Common myeloid progenitor, CD34-positive (primary cell): ENCODE measurements around the gene ZC3H13.
A peak's percentile ranks its signal among the peaks of the same experiment; 100 is the strongest.

Source experiments
- CTCF ChIA-PET: fragments of 350-600 bp; sonication (Branson Sonifier 250); formaldehyde crosslinking; loops from one replicate; lab custom pipeline; 2021; ENCODE audit warnings: antibody characterized with exemption; lab: Charles Lee
- POLR2A ChIA-PET: fragments of 350-600 bp; sonication (Branson Sonifier 250); formaldehyde crosslinking; loops from one replicate; lab custom pipeline; 2021; ENCODE audit warnings: antibody characterized with exemption; lab: Charles Lee
- DNase-seq, 3 donors: peaks; one replicate each; pipeline versions ENCODE4 v3.0.0 to v3.0.0-alpha.2; 2013
- H3K27ac ChIP-seq, 2 experiments: 1 replicate in 1 of 2; 2 replicates in 1 of 2; pipeline ENCODE4 v1.7.0; 2013; ENCODE audit warnings: inconsistent platforms in 2 of 2, low read length in 2 of 2, mild to moderate bottlenecking in 2 of 2, low read depth in 1 of 2, moderate library complexity in 1 of 2; ENCODE audit not compliant: severe bottlenecking in 2 of 2, insufficient read depth in 1 of 2, poor library complexity in 1 of 2
- H3K27me3 ChIP-seq, 5 experiments: replicated peaks in 2 of 5; 1 replicate in 3 of 5; 2 replicates in 2 of 5; pipeline versions ENCODE4 v1.6.1 to v1.7.0; 2013; ENCODE audit warnings: low read length in 4 of 5, mild to moderate bottlenecking in 2 of 5, moderate library complexity in 2 of 5, inconsistent platforms in 1 of 5; ENCODE audit not compliant: insufficient read depth in 5 of 5, control insufficient read depth in 4 of 5
- H3K36me3 ChIP-seq, 4 experiments: 1 replicate in 2 of 4; 2 replicates in 2 of 4; pipeline versions ENCODE4 v1.6.1 to v1.7.0; 2013; ENCODE audit warnings: low read length in 3 of 4, control low read depth in 1 of 4, mild to moderate bottlenecking in 1 of 4; ENCODE audit not compliant: control insufficient read depth in 4 of 4, insufficient read depth in 4 of 4
- H3K4me1 ChIP-seq, 4 experiments: 1 replicate in 3 of 4; 2 replicates in 1 of 4; pipeline versions ENCODE4 v1.6.1 to v1.7.1; 2013; ENCODE audit warnings: low read length in 3 of 4, mild to moderate bottlenecking in 3 of 4, control low read depth in 1 of 4, inconsistent platforms in 1 of 4, moderate library complexity in 1 of 4; ENCODE audit not compliant: control insufficient read depth in 4 of 4, insufficient read depth in 4 of 4; ENCODE audit errors: control extremely low read depth in 1 of 4
- H3K4me3 ChIP-seq, 7 experiments: 1 replicate in 4 of 7; 2 replicates in 3 of 7; pipeline versions ENCODE4 v1.5.1 to v1.7.0; 2013; ENCODE audit warnings: mild to moderate bottlenecking in 7 of 7, low read length in 6 of 7, moderate library complexity in 6 of 7, inconsistent platforms in 2 of 7, low read depth in 2 of 7, control low read depth in 1 of 7; ENCODE audit not compliant: insufficient read depth in 4 of 7, control insufficient read depth in 1 of 7; ENCODE audit errors: extremely low read depth in 1 of 7
- H3K9me3 ChIP-seq, 5 experiments: 1 replicate in 4 of 5; 2 replicates in 1 of 5; pipeline versions ENCODE4 v1.6.1 to v1.7.1; 2013; ENCODE audit warnings: low read length in 4 of 5, mild to moderate bottlenecking in 2 of 5, inconsistent platforms in 1 of 5, low read depth in 1 of 5, moderate library complexity in 1 of 5; ENCODE audit not compliant: control insufficient read depth in 4 of 5, insufficient read depth in 2 of 5; ENCODE audit errors: control extremely low read depth in 1 of 5
- WGBS: methylation state at CpG from one replicate; pipeline ENCODE4 v1.1.5; 2013; ENCODE audit not compliant: insufficient coverage; 5-methylcytosine and 5-hydroxymethylcytosine counted together

Gene ZC3H13

GRCh38 chr13:46097015-46097414, 44.5 kb upstream of the ZC3H13 start:
- Histone ChIP-seq H3K4me1 (peaks cover 7 to 23% (median 15%) of the 10 kb centered on the region in 4 experiments), H3K4me3 (no peak overlapping the region), H3K27me3 (no peaks in the 10 kb centered on the region), H3K36me3 (no peaks in the 10 kb centered on the region), H3K9me3 (no peaks in the 10 kb centered on the region), H3K27ac (no peak overlapping the region)
- 100% methylated on average over 2 of the region's 3 CpGs for WGBS
- POLR2A ChIA-PET, result interaction anchor here (0.6 to 0.7 kb wide), 2 partner anchors 10 to 152 kb away, joined by 3 to 5 read pairs; no protein-coding TSS in a partner anchor
- CTCF ChIA-PET, result interaction anchor here (0.6 to 1.7 kb wide), 2 partner anchors 9 to 10 kb away, joined by 3 to 4 read pairs; no protein-coding TSS in a partner anchor
- no peak for DNase-seq

DNA sequence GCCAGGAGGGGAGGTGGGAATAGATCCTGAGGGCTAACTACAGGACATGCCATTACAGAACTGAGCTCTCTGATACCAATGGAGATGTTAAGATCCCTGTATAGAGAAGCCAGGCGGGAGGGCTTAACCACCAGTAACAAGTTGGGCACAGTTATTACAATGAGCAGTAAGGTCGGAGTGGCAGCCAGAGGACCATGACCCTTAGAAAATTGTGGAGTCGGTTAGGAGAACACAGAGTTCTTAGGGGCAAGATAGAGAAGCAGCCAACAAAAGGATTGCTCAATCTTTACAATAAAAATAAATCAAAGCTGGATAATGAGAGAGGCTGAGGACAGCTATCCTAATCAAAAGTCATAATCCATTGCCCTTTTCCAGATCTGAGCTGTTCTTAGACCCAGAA, 41.9 kb upstream of the ZC3H13 start:
- CTCF ChIA-PET, result interaction anchor here (1.3 to 1.8 kb wide), 5 partner anchors 15 to 38 kb away, joined by 3 to 4 read pairs (median 4); no protein-coding TSS in a partner anchor
- no peak for DNase-seq
- no peak overlapping the region for H3K4me3 ChIP-seq
- POLR2A ChIA-PET, result interaction anchor here (0.6 kb wide), 1 partner anchor 201 kb away, joined by 3 read pairs; no protein-coding TSS in a partner anchor
- H3K4me1 ChIP-seq, result peaks cover 0 to under 1% (median 0%) of the 10 kb centered on the region in 4 experiments
- 100% methylated on average over 1 of the region's 3 CpGs for WGBS
- no peaks in the 10 kb centered on the region for H3K36me3 ChIP-seq
- H3K9me3 ChIP-seq, result no peaks in the 10 kb centered on the region
- H3K27me3 ChIP-seq, result no peaks in the 10 kb centered on the region
- H3K27ac ChIP-seq, result no peak overlapping the region

GRCh38 chr13:46088821-46089562, 36.4 kb upstream of the ZC3H13 start:
- Histone ChIP-seq H3K27me3 (no peaks in the 10 kb centered on the region), H3K4me3 (peak overlapping the region in 1 of 7 experiments; percentile 8), H3K9me3 (no peaks in the 10 kb centered on the region), H3K36me3 (no peaks in the 10 kb centered on the region), H3K27ac (no peak overlapping the region), H3K4me1 (peaks cover 0 to 7% (median 2%) of the 10 kb centered on the region in 4 experiments)
- POLR2A ChIA-PET, result no interaction called here
- DNase-seq, result peak; percentile 48 to 79 (median 62)
- WGBS, result 97% methylated on average over 4 of the region's 5 CpGs
- CTCF ChIA-PET, result interaction anchor here (1.0 kb wide), 1 partner anchor 8 kb away, joined by 3 read pairs; no protein-coding TSS in a partner anchor

GRCh38 chr13:46087481-46087880, 34.9 kb upstream of the ZC3H13 start:
- ChIA-PET POLR2A (interaction anchor here (0.6 to 0.8 kb wide), 2 partner anchors 9 to 35 kb away, joined by 3 read pairs; partner anchors contain the start of gene ZC3H13), CTCF (interaction anchor here (0.9 kb wide), 2 partner anchors 20 to 34 kb away, joined by 3 read pairs; no protein-coding TSS in a partner anchor)
- DNase-seq, result no peak

DNA sequence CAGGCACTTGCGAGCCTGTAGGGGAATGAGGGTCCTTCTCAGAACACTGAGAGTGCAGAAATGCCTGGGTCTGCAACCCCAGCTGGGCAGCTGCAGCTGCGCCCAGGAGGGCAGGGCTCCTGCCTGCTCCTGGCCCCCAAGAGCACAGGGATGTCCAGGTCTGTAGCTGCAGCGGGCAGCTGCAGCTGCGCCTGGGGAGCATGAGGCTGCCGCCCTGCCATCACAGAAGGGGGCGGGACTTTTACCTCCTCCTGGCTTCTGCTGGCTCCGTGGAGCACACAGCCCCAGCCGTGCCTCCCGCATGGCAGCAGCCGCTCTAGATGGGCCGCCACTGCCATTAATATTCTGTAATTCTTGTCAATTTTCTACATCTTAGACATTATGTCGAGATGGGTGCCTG, 34.4 kb upstream of the ZC3H13 start:
- H3K4me3 ChIP-seq, result no peak overlapping the region
- no peaks in the 10 kb centered on the region for H3K27me3 ChIP-seq
- no peaks in the 10 kb centered on the region for H3K9me3 ChIP-seq
- 92% methylated on average over 9 of the region's 12 CpGs for WGBS
- DNase-seq, result no peak
- ChIA-PET CTCF (no interaction called here), POLR2A (interaction anchor here (0.6 kb wide), 1 partner anchor 10 kb away, joined by 3 read pairs; no protein-coding TSS in a partner anchor)
- peaks cover 0 to 7% (median 2%) of the 10 kb centered on the region in 4 experiments for H3K4me1 ChIP-seq
- H3K36me3 ChIP-seq, result no peaks in the 10 kb centered on the region
- no peak overlapping the region for H3K27ac ChIP-seq

More at GRCh38 chr13:46087481-46087880, 34.9 kb upstream of the ZC3H13 start:
- no peaks in the 10 kb centered on the region for H3K36me3 ChIP-seq
- no peak overlapping the region for H3K27ac ChIP-seq
- H3K27me3 ChIP-seq, result no peaks in the 10 kb centered on the region
- H3K4me3 ChIP-seq, result no peak overlapping the region
- no peaks in the 10 kb centered on the region for H3K9me3 ChIP-seq
- H3K4me1 ChIP-seq, result peaks cover 0 to 7% (median 2%) of the 10 kb centered on the region in 4 experiments

GRCh38 chr13:46086421-46086922, 33.9 kb upstream of the ZC3H13 start:
- Histone ChIP-seq H3K9me3 (no peaks in the 10 kb centered on the region), H3K27me3 (no peaks in the 10 kb centered on the region), H3K4me1 (peaks cover 0 to 7% (median 2%) of the 10 kb centered on the region in 4 experiments), H3K4me3 (no peak overlapping the region), H3K36me3 (no peaks in the 10 kb centered on the region), H3K27ac (no peak overlapping the region)
- ChIA-PET CTCF (interaction anchor here (0.9 to 1.2 kb wide), 2 partner anchors 14 to 27 kb away, joined by 3 to 5 read pairs; no protein-coding TSS in a partner anchor), POLR2A (no interaction called here)
- WGBS, result 94% methylated on average over 8 of the region's 12 CpGs
- no peak for DNase-seq
